ENCODE data around the gene DKKL1. TPM values are rescaled to one million over a fixed set of nuclear protein-coding genes. Genes with fewer than 3 reads are reported as not detected.

The DKKL1 gene
- total RNA-seq, 2 donors from 2014 or later: 1.8 to 2.1 TPM

DNA sequence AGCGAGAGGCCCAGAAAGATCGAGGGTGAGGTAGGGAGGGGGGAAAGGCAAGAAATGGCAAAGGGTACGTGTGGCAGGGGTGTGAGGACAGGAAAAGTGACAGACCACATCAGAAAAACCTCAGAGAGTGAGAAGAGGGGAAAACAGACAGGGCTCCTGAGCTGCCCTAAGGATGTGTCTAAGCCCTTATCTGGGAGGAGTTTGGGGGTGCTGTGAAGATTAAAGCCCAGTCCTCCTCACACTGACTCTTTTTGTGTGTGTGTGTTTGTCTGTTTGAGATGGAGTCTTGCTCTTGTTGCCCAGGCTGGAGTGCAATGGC, 60.3 kb downstream of the DKKL1 start:
- TF ChIP-seq, protein P1, sequence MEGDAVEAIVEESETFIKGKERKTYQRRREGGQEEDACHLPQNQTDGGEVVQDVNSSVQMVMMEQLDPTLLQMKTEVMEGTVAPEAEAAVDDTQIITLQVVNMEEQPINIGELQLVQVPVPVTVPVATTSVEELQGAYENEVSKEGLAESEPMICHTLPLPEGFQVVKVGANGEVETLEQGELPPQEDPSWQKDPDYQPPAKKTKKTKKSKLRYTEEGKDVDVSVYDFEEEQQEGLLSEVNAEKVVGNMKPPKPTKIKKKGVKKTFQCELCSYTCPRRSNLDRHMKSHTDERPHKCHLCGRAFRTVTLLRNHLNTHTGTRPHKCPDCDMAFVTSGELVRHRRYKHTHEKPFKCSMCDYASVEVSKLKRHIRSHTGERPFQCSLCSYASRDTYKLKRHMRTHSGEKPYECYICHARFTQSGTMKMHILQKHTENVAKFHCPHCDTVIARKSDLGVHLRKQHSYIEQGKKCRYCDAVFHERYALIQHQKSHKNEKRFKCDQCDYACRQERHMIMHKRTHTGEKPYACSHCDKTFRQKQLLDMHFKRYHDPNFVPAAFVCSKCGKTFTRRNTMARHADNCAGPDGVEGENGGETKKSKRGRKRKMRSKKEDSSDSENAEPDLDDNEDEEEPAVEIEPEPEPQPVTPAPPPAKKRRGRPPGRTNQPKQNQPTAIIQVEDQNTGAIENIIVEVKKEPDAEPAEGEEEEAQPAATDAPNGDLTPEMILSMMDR (conservative IDR thresholded peaks at IDR 0.05): no peak
- Histone ChIP-seq H3K27ac (ENCODE audit: low read depth, low read length) (no peak overlapping the region), H3K9me3 (ENCODE audit: control insufficient read depth, low read length) (no peaks in the 10 kb centered on the region), H3K36me3 (ENCODE audit: control insufficient read depth, insufficient read depth, low read length) (no peaks in the 10 kb centered on the region), H3K4me3 (ENCODE audit: low read length) (no peak overlapping the region), H3K9ac (ENCODE audit: extremely low read depth, low read length, poor library complexity, severe bottlenecking) (no peak overlapping the region), H3K27me3 (ENCODE audit: control insufficient read depth, insufficient read depth, low read length, poor library complexity, severe bottlenecking) (peaks cover 100% of the 10 kb centered on the region), H3K4me1 (ENCODE audit: control insufficient read depth, insufficient read depth, low read length) (no peaks in the 10 kb centered on the region)
- peaks cover 99% of the 10 kb centered on the region for H3K27me3 Mint-ChIP-seq (ENCODE audit: insufficient read depth)
- DNase-seq: no peak
- H3K36me3 Mint-ChIP-seq (ENCODE audit: low read depth): no peaks in the 10 kb centered on the region
- H3K4me1 Mint-ChIP-seq: peaks cover 23% of the 10 kb centered on the region
- 15 to 17% methylated on average over 3 of the region's 3 CpGs for WGBS, 2 experiments (ENCODE audit: insufficient coverage in 1 of 2, insufficient read length in 1 of 2)
- H3K27ac Mint-ChIP-seq: no peak overlapping the region
- H3K9me3 Mint-ChIP-seq: no peaks in the 10 kb centered on the region
- H3K4me3 Mint-ChIP-seq: no peak overlapping the region

Other genes with a start within 250 kb of the DKKL1 start
- 10 to 100 TPM in 1 of 2 donors, 1 to 10 TPM in 1; 9.5 to 14.9 TPM for gene LIN7B, start 249.5 kb upstream of the DKKL1 start, total RNA-seq
- gene C19orf73, start 244.7 kb upstream of the DKKL1 start, total RNA-seq: 1 to 10 TPM; 1.9 to 2.5 TPM
- gene PPFIA3, start 244.3 kb upstream of the DKKL1 start, total RNA-seq: 10 to 100 TPM in 1 of 2 donors, 1 to 10 TPM in 1; 7.4 to 16.5 TPM
- 1 to 10 TPM in 1 of 2 donors, under 1 TPM in 1; 0.57 to 3.9 TPM for gene HRC, start 208.5 kb upstream of the DKKL1 start, total RNA-seq
- gene TRPM4, start 206.1 kb upstream of the DKKL1 start, total RNA-seq: 10 to 100 TPM; 22.0 to 33.3 TPM
- gene SLC6A16, start 38.7 kb upstream of the DKKL1 start, total RNA-seq: 1 to 10 TPM; 3.3 to 3.4 TPM
- not detected for gene CD37, start 28.5 kb upstream of the DKKL1 start, total RNA-seq
- 100 to 1,000 TPM; 142 to 166 TPM for gene TEAD2, start 1.5 kb upstream of the DKKL1 start, total RNA-seq
- gene KASH5, start 24.4 kb downstream of the DKKL1 start, total RNA-seq: under 1 TPM in 1 of 2 donors, not detected in 1; 0.13 TPM
- not detected for gene PTH2, start 59.6 kb downstream of the DKKL1 start, total RNA-seq
- under 1 TPM in 1 of 2 donors, not detected in 1; 0.18 TPM for gene GFY, start 61.5 kb downstream of the DKKL1 start, total RNA-seq
- gene SLC17A7, start 77.7 kb downstream of the DKKL1 start, total RNA-seq: under 1 TPM; 0.22 to 0.33 TPM
- 100 to 1,000 TPM; 128 to 133 TPM for gene PIH1D1, start 87.9 kb downstream of the DKKL1 start, total RNA-seq
- 10 to 100 TPM; 52.8 to 57.1 TPM for gene ALDH16A1, start 89.3 kb downstream of the DKKL1 start, total RNA-seq
- 1 to 10 TPM in 1 of 2 donors, under 1 TPM in 1; 0.75 to 2.3 TPM for gene FLT3LG, start 110.3 kb downstream of the DKKL1 start, total RNA-seq
- 1,000 to 10,000 TPM; 2,434 to 3,023 TPM for gene RPL13A, start 123.7 kb downstream of the DKKL1 start, total RNA-seq
- 1,000 to 10,000 TPM; 1,814 to 2,035 TPM for gene RPS11, start 132.6 kb downstream of the DKKL1 start, total RNA-seq
- gene FCGRT, start 148.8 kb downstream of the DKKL1 start, total RNA-seq: 10 to 100 TPM; 47.6 to 56.9 TPM
- gene RCN3, start 164.1 kb downstream of the DKKL1 start, total RNA-seq: 1 to 10 TPM; 4.9 to 9.0 TPM
- gene NOSIP, start 216.7 kb downstream of the DKKL1 start, total RNA-seq: 10 to 100 TPM; 58.0 to 62.3 TPM
- gene PRRG2, start 217.4 kb downstream of the DKKL1 start, total RNA-seq: 1 to 10 TPM; 3.7 to 6.9 TPM
- 10 to 100 TPM; 67.6 to 69.6 TPM for gene PRR12, start 227.3 kb downstream of the DKKL1 start, total RNA-seq

Data from endodermal cell (in vitro differentiated cells).